IMR-90 (cell line): Measurements from ENCODE around the gene PMEPA1. TPM values are rescaled to one million over a fixed set of nuclear protein-coding genes. Genes with fewer than 3 reads are reported as not detected.

Experiments
- ATAC-seq: fragments of 200-7000 bp; cut with Tn5 transposase; 2 replicates; pipeline ENCODE4 v1.9.1; 2020; ENCODE audit warnings: low read depth, mild to moderate bottlenecking, moderate library complexity
- BruUV-seq: library from RNA; stranded (reverse); fragments of 400-500 nt; replicated peaks from 2 replicates; lab custom pipeline; 2021; lab: Mats Ljungman, UMichigan
- CTCF ChIA-PET: fragments of 300-600 bp; formaldehyde crosslinking; extraction: SDS; loops from one replicate; lab custom pipeline; 2021; ENCODE audit warnings: antibody characterized with exemption; lab: Yijun Ruan, JAX
- POLR2A ChIA-PET: fragments of 300-600 bp; sonication (Branson Sonifier 250); formaldehyde crosslinking; loops from one replicate; lab custom pipeline; 2022; ENCODE audit warnings: antibody characterized with exemption; ENCODE audit not compliant: unreplicated experiment; lab: Charles Lee
- DNase-seq: peaks from one replicate; pipeline ENCODE4 v3.0.0; 2013
- H2AFZ ChIP-seq: replicated peaks from 2 replicates; pipeline ENCODE3; 2013; ENCODE audit warnings: low read length, mild to moderate bottlenecking; ENCODE audit not compliant: poor library complexity
- H2AK5ac ChIP-seq: 2 replicates; pipeline ENCODE4 v1.6.1; 2013; ENCODE audit warnings: low read depth, low read length, inconsistent platforms
- H2AK9ac ChIP-seq: replicated peaks from 2 replicates; pipeline ENCODE3; 2013; ENCODE audit warnings: mild to moderate bottlenecking, low read depth, low read length, moderate library complexity; ENCODE audit not compliant: poor library complexity
- H2BK120ac ChIP-seq: 2 replicates; pipeline ENCODE4 v1.6.1; 2013; ENCODE audit warnings: low read depth, low read length, inconsistent platforms
- H2BK15ac ChIP-seq: 3 replicates; pipeline ENCODE4 v1.6.1; 2013; ENCODE audit warnings: low read depth, low read length, inconsistent platforms
- H2BK20ac ChIP-seq: 2 replicates; pipeline ENCODE4 v1.6.1; 2013; ENCODE audit warnings: low read depth, mild to moderate bottlenecking, inconsistent platforms, low read length, moderate library complexity
- H2BK5ac ChIP-seq: 2 replicates; pipeline ENCODE4 v1.6.1; 2013; ENCODE audit warnings: mild to moderate bottlenecking, low read depth, low read length, inconsistent platforms; ENCODE audit not compliant: poor library complexity, severe bottlenecking
- H3K14ac ChIP-seq: replicated peaks from 2 replicates; pipeline ENCODE4 v1.6.1; 2013; ENCODE audit warnings: low read depth, low read length, inconsistent platforms
- H3K18ac ChIP-seq: 2 replicates; pipeline ENCODE4 v1.6.1; 2013; ENCODE audit warnings: low read depth, low read length, control low read depth
- H3K23ac ChIP-seq: 2 replicates; pipeline ENCODE4 v1.6.1; 2013; ENCODE audit warnings: low read depth, low read length, inconsistent platforms
- H3K27ac ChIP-seq: 2 replicates; pipeline ENCODE4 v1.5.1; 2013; ENCODE audit warnings: mild to moderate bottlenecking, control low read depth, low read length; ENCODE audit not compliant: insufficient read depth
- H3K27me3 ChIP-seq: 2 replicates; pipeline ENCODE4 v1.6.1; 2013; ENCODE audit warnings: low read length; ENCODE audit not compliant: control insufficient read depth, insufficient read depth
- H3K36me3 ChIP-seq: 2 replicates; pipeline ENCODE4 v1.6.1; 2013; ENCODE audit warnings: low read length, mixed read lengths; ENCODE audit not compliant: control insufficient read depth, insufficient read depth
- H3K4ac ChIP-seq: 2 replicates; pipeline ENCODE4 v1.6.1; 2013; ENCODE audit warnings: low read depth, low read length, inconsistent platforms
- H3K4me1 ChIP-seq: 2 replicates; pipeline ENCODE4 v1.6.1; 2013; ENCODE audit warnings: low read length, mixed read lengths; ENCODE audit not compliant: control insufficient read depth, insufficient read depth
- H3K4me2 ChIP-seq: 2 replicates; pipeline ENCODE4 v1.6.1; 2013; ENCODE audit warnings: low read depth, mild to moderate bottlenecking, control low read depth, low read length, moderate library complexity
- H3K4me3 ChIP-seq: 2 replicates; pipeline ENCODE4 v1.5.1; 2013; ENCODE audit warnings: low read depth, mild to moderate bottlenecking, control low read depth, low read length, moderate library complexity; ENCODE audit not compliant: insufficient read depth
- H3K56ac ChIP-seq: 2 replicates; pipeline ENCODE4 v1.6.1; 2013; ENCODE audit warnings: low read length, inconsistent platforms; ENCODE audit not compliant: insufficient read depth; ENCODE audit errors: extremely low read depth
- H3K79me1 ChIP-seq, 2 experiments: 2 replicates each; pipeline ENCODE4 v1.6.1; 2013; ENCODE audit warnings: low read length in 2 of 2, inconsistent platforms in 1 of 2, low read depth in 1 of 2
- H3K9ac ChIP-seq: 2 replicates; pipeline ENCODE4 v1.6.1; 2013; ENCODE audit warnings: low read depth, low read length, control low read depth
- H3K9me1 ChIP-seq: 2 replicates; pipeline ENCODE4 v1.6.1; 2013; ENCODE audit warnings: low read length, inconsistent platforms; ENCODE audit not compliant: insufficient read depth
- H3K9me3 ChIP-seq: 2 replicates; pipeline ENCODE4 v1.6.1; 2013; ENCODE audit warnings: low read length; ENCODE audit not compliant: control insufficient read depth, insufficient read depth
- H4K20me1 ChIP-seq: 2 replicates; pipeline ENCODE4 v1.6.1; 2013; ENCODE audit warnings: low read length, inconsistent platforms; ENCODE audit not compliant: insufficient read depth
- H4K5ac ChIP-seq: 2 replicates; pipeline ENCODE4 v1.6.1; 2013; ENCODE audit warnings: mild to moderate bottlenecking, low read depth, low read length, control low read depth
- H4K8ac ChIP-seq, 2 experiments: 2 replicates each; pipeline ENCODE4 v1.6.1; 2013; ENCODE audit warnings: low read depth in 2 of 2, low read length in 2 of 2, control low read depth in 1 of 2, inconsistent platforms in 1 of 2
- H4K91ac ChIP-seq: 2 replicates; pipeline ENCODE4 v1.6.1; 2013; ENCODE audit warnings: low read depth, low read length, inconsistent platforms; ENCODE audit not compliant: insufficient read depth
- CEBPB ChIP-seq: IDR thresholded peaks from 2 replicates; pipeline ENCODE4 v1.6.1; 2012; ENCODE audit warnings: low read depth, low read length, improper control_type of control experiment
- CHD1 ChIP-seq: IDR thresholded peaks from 2 replicates; pipeline ENCODE4 v1.6.1; 2012; ENCODE audit warnings: low read depth, low read length, improper control_type of control experiment
- ELK1 ChIP-seq: fragments of 150-350 bp; IDR thresholded peaks from 2 replicates; pipeline ENCODE4 v1.6.1; 2016; ENCODE audit warnings: low read depth, mild to moderate bottlenecking, low read length, moderate library complexity, borderline replicate concordance
- MAFK ChIP-seq: IDR thresholded peaks from 2 replicates; pipeline ENCODE4 v1.6.1; 2012; ENCODE audit warnings: low read depth, low read length, improper control_type of control experiment
- MAZ ChIP-seq: IDR thresholded peaks from 2 replicates; pipeline ENCODE4 v1.6.1; 2012; ENCODE audit warnings: low read depth, mild to moderate bottlenecking, low read length, improper control_type of control experiment, moderate library complexity, borderline replicate concordance
- MXI1 ChIP-seq: IDR thresholded peaks from 2 replicates; pipeline ENCODE4 v1.6.1; 2012; ENCODE audit warnings: low read depth, mild to moderate bottlenecking, low read length, moderate library complexity, borderline replicate concordance
- RAD21 ChIP-seq: IDR thresholded peaks from 2 replicates; pipeline ENCODE4 v1.6.1; 2012; ENCODE audit warnings: low read length, improper control_type of control experiment
- RCOR1 ChIP-seq: IDR thresholded peaks from 2 replicates; pipeline ENCODE4 v1.6.1; 2012; ENCODE audit warnings: mild to moderate bottlenecking, low read length, improper control_type of control experiment; ENCODE audit not compliant: insufficient replicate concordance
- RFX5 ChIP-seq: IDR thresholded peaks from 2 replicates; pipeline ENCODE4 v1.8.0; 2012; ENCODE audit warnings: low read depth, mild to moderate bottlenecking, low read length, moderate library complexity
- WGBS, 2 experiments: methylation state at CpG; one replicate each; pipeline versions ENCODE4 v1.1.5 to v1.1.7; 2013; ENCODE audit warnings: missing lambda C conversion rate in 2 of 2; ENCODE audit not compliant: insufficient read length in 1 of 2; ENCODE audit errors: extremely low coverage in 2 of 2; 5-methylcytosine and 5-hydroxymethylcytosine counted together
- dilution Hi-C: fragments of 300-500 bp; cut with HindIII; formaldehyde crosslinking; loops from one replicate; pipeline ENCODE4 v1.14.3; 2018; ENCODE audit warnings: low sequenced_read_pairs; ENCODE audit not compliant: unreplicated experiment
- in situ Hi-C: fragments of 300-500 bp; cut with MboI; formaldehyde crosslinking; loops from 3 replicates; pipeline ENCODE4 v1.14.3; 2019; ENCODE audit warnings: low sequenced_read_pairs, inconsistent platforms, mixed read lengths
- intact Hi-C: fragments of 100-400 bp; cut with micrococcal nuclease; formaldehyde crosslinking; loops from 2 replicates; pipeline ENCODE4 v1.10.0; 2022
- polyA plus RNA-seq, 3 experiments: library from polyadenylated mRNA; depleted of rRNA; stranded (reverse); fragments of >200 nt; gene quantifications; 2 replicates each; pipeline ENCODE4 v1.2.3, GENCODE V29; 2012; ENCODE audit warnings: low replicate concordance in 1 of 3
- total RNA-seq: library from RNA; depleted of rRNA; stranded (reverse); fragments of >200 nt; gene quantifications from 2 replicates; pipeline ENCODE4 v1.2.3, GENCODE V29; 2012

PMEPA1 gene
- total and polyA plus RNA-seq, 2 of the 4 experiments (the other 2 are of a cell fraction): 2.0 to 6.9 TPM

- intact Hi-C loops: no loop called here
- dilution Hi-C loops: no loop called here
- Histone ChIP-seq H3K14ac (no peak overlapping the region), H3K9ac (no peak overlapping the region), H3K56ac (no peak overlapping the region), H3K9me1 (no peaks in the 10 kb centered on the region), H3K23ac (no peak overlapping the region), H3K27ac (no peak overlapping the region), H2BK120ac (no peak overlapping the region), H3K18ac (no peak overlapping the region), H2BK5ac (no peak overlapping the region), H3K4me2 (no peak overlapping the region), H2AFZ (no peak overlapping the region), H3K9me3 (peaks cover 3% of the 10 kb centered on the region; the same call in 1 of the 2 replicates), H3K4me1 (peaks cover 6% of the 10 kb centered on the region), H2BK15ac (no peak overlapping the region), H2AK9ac (no peak overlapping the region), H3K4me3 (no peak overlapping the region), H3K79me1 (no peaks in the 10 kb centered on the region), H4K20me1 (no peaks in the 10 kb centered on the region; the same call in 1 of the 2 replicates), H2BK20ac (no peak overlapping the region), H4K5ac (no peak overlapping the region), H4K8ac (no peak overlapping the region), H4K91ac (no peak overlapping the region), H3K36me3 (no peaks in the 10 kb centered on the region), H2AK5ac (no peak overlapping the region), H3K4ac (no peak overlapping the region), H3K27me3 (peaks cover 27% of the 10 kb centered on the region)
- ATAC-seq (no peak), DNase-seq (no peak)
- WGBS, 2 experiments: no CpG with 5 or more reads among the region's 7 CpGs
- ChIA-PET POLR2A (no interaction called here), CTCF (no interaction called here)
- TF ChIP-seq RAD21 (no peak), RCOR1 (no peak), RFX5 (no peak), MAFK (no peak), MAZ (no peak), ELK1 (no peak), CHD1 (no peak), CEBPB (no peak), MXI1 (no peak)
- no TSS peak for BruUV-seq
- in situ Hi-C loops: no loop called here
Observed at GRCh38 chr20:57746832-57747404, 37.1 kb upstream of the PMEPA1 start.
